GM23248 (cell line): ENCODE results near the gene NT5M.

Experiments used
- EZH2 ChIP-seq: fragments of 200-600 bp; sonication (generic); IDR thresholded peaks from 2 replicates; pipeline ENCODE4 v1.6.1; 2018; ENCODE audit warnings: antibody characterized with exemption, mild to moderate bottlenecking; ENCODE audit not compliant: insufficient read depth, poor library complexity, severe bottlenecking
- EZH2phosphoT487 ChIP-seq: fragments of 200-600 bp; sonication (generic); IDR thresholded peaks from 2 replicates; pipeline ENCODE4 v1.6.1; 2018; ENCODE audit warnings: antibody characterized with exemption, moderate library complexity, mild to moderate bottlenecking, low read depth; ENCODE audit not compliant: insufficient read depth

DNA sequence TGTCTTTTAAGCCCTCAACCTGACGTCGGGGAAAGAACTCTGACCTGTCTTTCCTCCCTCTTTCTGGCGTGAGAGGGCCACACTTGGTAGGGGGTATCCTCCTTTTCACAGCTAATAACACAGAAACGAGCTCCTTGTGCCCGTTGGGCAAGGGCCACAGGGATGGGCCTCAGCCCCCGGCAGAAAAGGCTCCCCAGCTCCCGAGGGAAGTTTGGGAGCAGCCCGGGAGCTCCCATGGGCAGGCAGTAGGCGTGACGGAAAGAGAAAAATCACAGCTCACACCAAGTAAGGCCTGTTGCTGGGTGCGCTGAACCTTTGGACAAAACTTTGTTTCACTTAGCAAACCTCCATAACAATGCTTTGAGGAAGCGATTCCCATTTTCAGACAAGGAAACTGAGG, 90.8 kb downstream of the NT5M start:
- TF ChIP-seq EZH2 (no peak), EZH2phosphoT487 (no peak)
